ACC112 (cell line): Measurements from ENCODE around the gene ARHGEF7.

Experiments used
- H2AFZ ChIP-seq: fragments of 200-600 bp; sonication (generic); one replicate; pipeline ENCODE4 v1.6.0; 2017; ENCODE audit warnings: antibody characterized with exemption, low read length; ENCODE audit not compliant: unreplicated experiment
- H3K27ac ChIP-seq: fragments of 200-600 bp; sonication (generic); 2 replicates; pipeline ENCODE4 v1.5.1; 2014; ENCODE audit warnings: low read depth, mild to moderate bottlenecking, antibody characterized with exemption, low read length, moderate library complexity
- H3K27me3 ChIP-seq: fragments of 200-600 bp; sonication (generic); 2 replicates; pipeline ENCODE4 v1.6.1; 2014; ENCODE audit warnings: mild to moderate bottlenecking, antibody characterized with exemption, low read length, moderate library complexity, mixed read lengths; ENCODE audit not compliant: insufficient read depth
- H3K36me3 ChIP-seq: fragments of 200-600 bp; sonication (generic); 2 replicates; pipeline ENCODE4 v1.6.1; 2016; ENCODE audit warnings: mild to moderate bottlenecking, antibody characterized with exemption, low read length, moderate library complexity, mixed read lengths; ENCODE audit not compliant: insufficient read depth
- H3K4me1 ChIP-seq: fragments of 200-600 bp; sonication (generic); one replicate; pipeline ENCODE4 v1.6.1; 2016; ENCODE audit warnings: low read length, mixed read lengths; ENCODE audit not compliant: insufficient read depth, unreplicated experiment, control insufficient read depth
- H3K4me3 ChIP-seq: fragments of 200-600 bp; sonication (generic); 2 replicates; pipeline ENCODE4 v1.5.1; 2014; ENCODE audit warnings: mild to moderate bottlenecking, low read depth, low read length
- H3K79me2 ChIP-seq: fragments of 200-600 bp; sonication (generic); one replicate; pipeline ENCODE4 v1.6.0; 2016; ENCODE audit warnings: low read length; ENCODE audit not compliant: control insufficient read depth, unreplicated experiment, insufficient read depth

Gene ARHGEF7

GRCh38 chr13:111302045-111302726 lies 187.1 kb downstream of the ARHGEF7 start:
- H3K4me3 ChIP-seq = no peak overlapping the region
- no peaks in the 10 kb centered on the region for H3K79me2 ChIP-seq
- no peak overlapping the region for H3K27ac ChIP-seq
- H2AFZ ChIP-seq = no peak overlapping the region
- no peaks in the 10 kb centered on the region for H3K4me1 ChIP-seq
- H3K36me3 ChIP-seq = peaks cover 44% of the 10 kb centered on the region
- no peaks in the 10 kb centered on the region for H3K27me3 ChIP-seq

DNA sequence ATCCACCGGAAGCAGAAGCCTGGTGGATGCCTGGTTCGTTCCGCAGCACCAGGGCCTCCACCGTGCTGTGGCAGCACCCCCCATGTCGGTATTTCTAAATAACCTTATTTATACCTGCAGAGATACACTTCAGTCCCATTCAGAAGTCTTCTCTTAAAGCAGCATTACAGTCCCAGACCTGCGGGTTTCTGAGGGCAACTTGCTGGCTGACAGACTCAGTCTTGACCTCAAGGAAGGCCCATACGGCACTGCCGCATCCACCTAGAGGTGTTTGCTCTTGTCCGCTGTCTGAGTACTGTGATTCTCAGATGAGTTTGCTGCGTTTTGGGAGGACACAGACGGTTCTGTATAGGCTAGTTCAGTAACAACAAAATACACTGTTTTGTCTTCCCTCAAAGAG lies 188.4 kb downstream of the ARHGEF7 start:
- Histone ChIP-seq H2AFZ (no peak overlapping the region), H3K79me2 (no peaks in the 10 kb centered on the region), H3K27me3 (no peaks in the 10 kb centered on the region), H3K4me1 (no peaks in the 10 kb centered on the region), H3K27ac (no peak overlapping the region), H3K4me3 (no peak overlapping the region), H3K36me3 (peaks cover 45% of the 10 kb centered on the region)

GRCh38 chr13:111304041-111304544 lies 189.0 kb downstream of the ARHGEF7 start:
- Histone ChIP-seq H3K27me3 (no peaks in the 10 kb centered on the region), H3K4me1 (no peaks in the 10 kb centered on the region), H3K4me3 (no peak overlapping the region), H2AFZ (no peak overlapping the region), H3K79me2 (no peaks in the 10 kb centered on the region), H3K27ac (no peak overlapping the region), H3K36me3 (peaks cover 45% of the 10 kb centered on the region)

DNA sequence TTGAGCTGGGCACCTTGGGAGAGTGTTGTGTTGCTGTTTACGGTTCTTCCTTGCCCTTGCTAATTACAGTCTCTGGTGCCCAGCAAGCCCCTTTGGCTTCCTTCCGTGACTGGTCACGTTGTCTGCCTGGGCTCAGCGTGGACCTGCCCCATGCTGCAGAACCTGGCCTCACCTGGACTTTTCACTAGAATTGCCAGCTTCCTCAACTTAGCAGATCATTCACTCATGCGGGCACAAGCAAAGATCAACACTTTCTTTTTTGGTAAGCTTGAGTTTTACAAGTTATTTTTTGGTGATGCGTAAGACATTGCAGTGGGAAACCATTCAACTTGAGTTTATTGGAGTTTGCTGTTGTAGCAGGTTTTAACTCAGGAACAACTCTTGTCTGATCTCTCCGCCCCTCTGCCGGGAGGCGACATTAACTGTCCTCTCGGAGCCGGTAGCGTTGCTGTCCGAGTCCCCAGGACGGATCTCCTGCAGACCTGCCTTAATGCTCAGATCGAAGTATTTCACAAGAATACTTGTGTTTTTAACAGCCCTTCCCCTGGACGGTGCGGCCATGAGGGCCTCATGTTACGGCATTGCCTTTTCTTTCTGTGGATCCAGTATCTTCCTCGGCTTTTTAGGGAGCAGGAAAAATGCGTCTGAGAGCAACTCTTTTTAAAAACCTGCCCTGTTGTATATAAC lies 189.6 kb downstream of the ARHGEF7 start:
- Histone ChIP-seq H3K27ac (no peak overlapping the region), H3K79me2 (no peaks in the 10 kb centered on the region), H3K27me3 (no peaks in the 10 kb centered on the region), H3K4me1 (no peaks in the 10 kb centered on the region), H2AFZ (no peak overlapping the region), H3K36me3 (peaks cover 45% of the 10 kb centered on the region), H3K4me3 (no peak overlapping the region)

DNA sequence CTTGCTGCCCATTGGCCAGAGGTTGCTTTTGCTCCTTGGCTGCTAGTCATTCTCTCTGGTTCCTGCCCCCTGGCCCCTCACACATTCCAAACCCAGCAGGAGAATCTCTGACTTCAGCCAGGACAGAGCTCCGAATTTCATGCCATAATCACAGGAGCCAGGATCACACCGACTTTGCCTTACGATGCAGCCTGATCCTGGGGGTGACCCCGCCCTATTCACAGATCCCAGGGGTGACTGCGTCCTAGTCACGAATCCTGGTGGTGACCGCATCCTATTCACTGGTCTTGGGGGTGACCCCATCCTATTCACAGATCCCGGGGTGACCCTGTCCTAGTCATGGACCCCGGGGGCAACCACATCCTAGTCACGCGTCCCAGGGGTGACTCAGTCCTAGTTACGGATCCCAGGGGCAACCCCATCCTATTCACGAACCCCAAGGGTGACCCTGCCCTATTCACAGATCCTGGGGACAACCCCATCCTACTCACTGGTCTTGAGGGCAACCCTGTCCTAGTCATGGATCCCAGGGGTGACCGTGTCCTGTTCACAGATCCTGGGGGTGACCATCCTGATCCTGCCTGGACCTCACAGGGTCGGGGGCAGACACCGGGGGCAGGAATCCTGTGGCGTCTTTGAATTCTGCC lies 198.0 kb downstream of the ARHGEF7 start:
- Histone ChIP-seq H3K4me1 (no peaks in the 10 kb centered on the region), H3K27me3 (no peaks in the 10 kb centered on the region), H3K27ac (no peak overlapping the region), H3K36me3 (no peaks in the 10 kb centered on the region), H3K79me2 (no peaks in the 10 kb centered on the region), H2AFZ (no peak overlapping the region), H3K4me3 (no peak overlapping the region)

- no peaks in the 10 kb centered on the region for H3K79me2 ChIP-seq
- H3K36me3 ChIP-seq = no peaks in the 10 kb centered on the region
- no peak overlapping the region for H3K27ac ChIP-seq
- no peaks in the 10 kb centered on the region for H3K27me3 ChIP-seq
- H3K4me1 ChIP-seq = no peaks in the 10 kb centered on the region
- H2AFZ ChIP-seq = no peak overlapping the region
- no peak overlapping the region for H3K4me3 ChIP-seq
These were observed 198.9 kb downstream of the ARHGEF7 start for GRCh38 chr13:111313911-111314425.

DNA sequence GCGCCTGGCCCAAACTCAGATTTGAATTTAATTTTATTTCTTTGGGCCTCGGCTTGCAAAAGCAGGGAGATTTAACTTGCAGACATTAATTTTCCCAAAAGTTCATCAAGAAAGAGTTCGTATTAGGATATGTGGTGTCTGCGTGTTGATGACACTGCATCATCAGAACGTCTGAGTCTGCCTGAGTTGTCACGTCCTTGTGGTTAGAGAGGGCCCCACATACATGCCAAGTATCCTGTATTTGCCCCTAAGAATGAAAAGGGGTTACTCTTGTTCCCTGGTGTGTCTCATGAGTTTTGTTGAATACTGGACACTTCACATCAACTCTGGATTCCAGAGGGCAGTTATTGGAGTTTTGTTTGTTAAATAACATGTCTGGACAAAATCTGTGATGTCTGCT lies 199.7 kb downstream of the ARHGEF7 start:
- no peak overlapping the region for H3K4me3 ChIP-seq
- no peak overlapping the region for H3K27ac ChIP-seq
- no peaks in the 10 kb centered on the region for H3K27me3 ChIP-seq
- no peaks in the 10 kb centered on the region for H3K4me1 ChIP-seq
- no peak overlapping the region for H2AFZ ChIP-seq
- H3K36me3 ChIP-seq = no peaks in the 10 kb centered on the region
- H3K79me2 ChIP-seq = no peaks in the 10 kb centered on the region

- no peak overlapping the region for H3K4me3 ChIP-seq
- no peak overlapping the region for H2AFZ ChIP-seq
- no peak overlapping the region for H3K27ac ChIP-seq
- no peaks in the 10 kb centered on the region for H3K27me3 ChIP-seq
- no peaks in the 10 kb centered on the region for H3K4me1 ChIP-seq
- H3K36me3 ChIP-seq = no peaks in the 10 kb centered on the region
- H3K79me2 ChIP-seq = no peaks in the 10 kb centered on the region
These were observed 200.4 kb downstream of the ARHGEF7 start for GRCh38 chr13:111315347-111315995.

GRCh38 chr13:111316161-111316730 lies 201.1 kb downstream of the ARHGEF7 start:
- Histone ChIP-seq H2AFZ (no peak overlapping the region), H3K4me1 (no peaks in the 10 kb centered on the region), H3K36me3 (no peaks in the 10 kb centered on the region), H3K27me3 (no peaks in the 10 kb centered on the region), H3K79me2 (no peaks in the 10 kb centered on the region), H3K4me3 (no peak overlapping the region), H3K27ac (no peak overlapping the region)

GRCh38 chr13:111317042-111317550 lies 202.0 kb downstream of the ARHGEF7 start:
- no peaks in the 10 kb centered on the region for H3K27me3 ChIP-seq
- H2AFZ ChIP-seq = no peak overlapping the region
- no peaks in the 10 kb centered on the region for H3K79me2 ChIP-seq
- no peak overlapping the region for H3K27ac ChIP-seq
- no peak overlapping the region for H3K4me3 ChIP-seq
- no peaks in the 10 kb centered on the region for H3K36me3 ChIP-seq
- no peaks in the 10 kb centered on the region for H3K4me1 ChIP-seq
